ENCODE results near the gene PCSK6. TPM values are rescaled to one million over a fixed set of nuclear protein-coding genes. Genes with fewer than 3 reads are reported as not detected.

PCSK6 gene
- total RNA-seq, 3 donors from 2014 or later, result 7.2 to 19.7 (median 18.0) TPM

- intact Hi-C loops (cut with DNase I; ENCODE audit: low total_unique reads), result no loop called here
- Histone ChIP-seq H3K27me3 (no peaks in the 10 kb centered on the region), H3K36me3 (no peaks in the 10 kb centered on the region), H3K27ac (peak overlapping the region in 1 of 2 donors; percentile 68), H3K4me3 (peak overlapping the region in 2 of 3 donors; percentile 8 to 26), H3K9me3 (no peaks in the 10 kb centered on the region), H3K4me1 (peaks cover 0 to 9% of the 10 kb centered on the region in 2 donors)
- peak in 1 of 2 donors; percentile 13 for DNase-seq (ENCODE audit: low spot score in 2 of 2)
- no peak for TF ChIP-seq POLR2AphosphoS5 (IDR thresholded peaks at IDR 0.05)
- no peak for TF ChIP-seq POLR2A (IDR thresholded peaks at IDR 0.05)
- no peak for TF ChIP-seq CTCF (IDR thresholded peaks at IDR 0.05)
These were observed 49.6 kb downstream of the PCSK6 start for GRCh38 chr15:101439920-101440319.

- TF ChIP-seq POLR2AphosphoS5 (IDR thresholded peaks at IDR 0.05), result no peak
- TF ChIP-seq CTCF (IDR thresholded peaks at IDR 0.05), result no peak
- TF ChIP-seq POLR2A (IDR thresholded peaks at IDR 0.05), result no peak
- Histone ChIP-seq H3K4me3 (peak overlapping the region in 2 of 3 donors; percentile 8 to 26), H3K27ac (peak overlapping the region in 1 of 2 donors; percentile 68), H3K27me3 (no peaks in the 10 kb centered on the region), H3K9me3 (no peaks in the 10 kb centered on the region), H3K36me3 (no peaks in the 10 kb centered on the region), H3K4me1 (peaks cover 0 to 9% of the 10 kb centered on the region in 2 donors)
- intact Hi-C loops (cut with DNase I; ENCODE audit: low total_unique reads), result no loop called here
- DNase-seq (ENCODE audit: low spot score in 2 of 2), result peak in 1 of 2 donors; percentile 6
These were observed 50.1 kb downstream of the PCSK6 start for GRCh38 chr15:101439285-101439919.

- Histone ChIP-seq H3K27ac (peak overlapping the region in 1 of 2 donors; percentile 68), H3K4me3 (no peak overlapping the region), H3K27me3 (no peaks in the 10 kb centered on the region), H3K36me3 (no peaks in the 10 kb centered on the region), H3K4me1 (peaks cover 0 to 9% of the 10 kb centered on the region in 2 donors), H3K9me3 (no peaks in the 10 kb centered on the region)
- TF ChIP-seq CTCF (IDR thresholded peaks at IDR 0.05) (no peak), POLR2AphosphoS5 (IDR thresholded peaks at IDR 0.05) (no peak), POLR2A (IDR thresholded peaks at IDR 0.05) (no peak)
- DNase-seq (ENCODE audit: low spot score in 2 of 2), result no peak
- intact Hi-C loops (cut with DNase I; ENCODE audit: low total_unique reads), result no loop called here
These were observed 50.8 kb downstream of the PCSK6 start for GRCh38 chr15:101438482-101439284.

GRCh38 chr15:101437618-101438481 lies 51.7 kb downstream of the PCSK6 start:
- H3K4me3 ChIP-seq, result no peak overlapping the region
- intact Hi-C loops (cut with DNase I; ENCODE audit: low total_unique reads), result no loop called here
- H3K9me3 ChIP-seq, result no peaks in the 10 kb centered on the region
- TF ChIP-seq CTCF (IDR thresholded peaks at IDR 0.05) (no peak), POLR2AphosphoS5 (IDR thresholded peaks at IDR 0.05) (no peak), POLR2A (IDR thresholded peaks at IDR 0.05) (no peak)
- H3K27ac ChIP-seq, result peak overlapping the region in 1 of 2 donors; percentile 41
- no peaks in the 10 kb centered on the region for H3K36me3 ChIP-seq
- no peak for DNase-seq (ENCODE audit: low spot score in 2 of 2)
- H3K4me1 ChIP-seq, result peaks cover 0 to 9% of the 10 kb centered on the region in 2 donors
- no peaks in the 10 kb centered on the region for H3K27me3 ChIP-seq
